Fibroblast of skin of right biceps (primary cell): ENCODE results near the gene UTP14C.
"Not testable (repeated sequence)": the region's sequence is repeated elsewhere in the genome, so short reads cannot be mapped to it uniquely, and the experiment has no call there.

Experiments
- DNase-seq: peaks from one replicate; pipeline ENCODE4 v3.0.0-alpha.2; 2013

Gene UTP14C, protein sequence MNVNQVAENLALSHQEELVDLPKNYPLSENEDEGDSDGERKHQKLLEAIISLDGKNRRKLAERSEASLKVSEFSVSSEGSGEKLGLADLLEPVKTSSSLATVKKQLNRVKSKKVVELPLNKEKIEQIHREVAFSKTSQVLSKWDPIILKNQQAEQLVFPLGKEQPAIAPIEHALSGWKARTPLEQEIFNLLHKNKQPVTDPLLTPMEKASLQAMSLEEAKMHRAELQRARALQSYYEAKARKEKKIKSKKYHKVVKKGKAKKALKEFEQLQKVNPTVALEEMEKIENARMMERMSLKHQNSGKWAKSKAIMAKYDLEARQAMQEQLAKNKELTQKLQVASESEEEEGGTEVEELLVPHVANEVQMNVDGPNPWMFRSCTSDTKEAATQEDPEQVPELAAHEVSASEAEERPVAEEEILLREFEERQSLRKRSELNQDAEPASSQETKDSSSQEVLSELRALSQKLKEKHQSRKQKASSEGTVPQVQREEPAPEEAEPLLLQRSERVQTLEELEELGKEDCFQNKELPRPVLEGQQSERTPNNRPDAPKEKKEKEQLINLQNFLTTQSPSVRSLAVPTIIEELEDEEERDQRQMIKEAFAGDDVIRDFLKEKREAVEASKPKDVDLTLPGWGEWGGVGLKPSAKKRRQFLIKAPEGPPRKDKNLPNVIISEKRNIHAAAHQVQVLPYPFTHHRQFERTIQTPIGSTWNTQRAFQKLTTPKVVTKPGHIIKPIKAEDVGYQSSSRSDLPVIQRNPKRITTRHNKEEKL

GRCh38 chr13:52024481-52024880, at the start of gene UTP14C:
UTP14C (plus strand) TSS chr13:52024691; CDS start chr13:52028805, 4,114 bp downstream.
- DNase-seq, result no peak

DNA sequence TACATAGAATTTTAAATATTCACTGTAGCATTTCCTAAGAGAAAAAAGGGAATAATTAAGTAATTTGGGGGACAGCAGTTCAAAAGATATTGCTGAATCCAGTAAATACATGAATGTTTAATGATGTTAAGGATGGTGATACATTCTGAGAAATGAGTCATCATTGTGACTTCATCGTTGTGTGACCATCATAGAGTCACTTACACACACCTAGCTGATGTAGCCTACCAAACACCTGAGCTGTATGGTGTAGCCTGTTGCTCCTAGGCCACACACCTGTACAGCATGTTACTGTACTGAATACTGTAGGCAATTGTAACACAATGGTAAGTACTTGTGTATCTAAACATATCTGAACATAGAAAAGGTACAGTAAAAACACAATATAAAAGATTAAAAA, 48.1 kb upstream of the UTP14C start:
- no peak for DNase-seq

DNA sequence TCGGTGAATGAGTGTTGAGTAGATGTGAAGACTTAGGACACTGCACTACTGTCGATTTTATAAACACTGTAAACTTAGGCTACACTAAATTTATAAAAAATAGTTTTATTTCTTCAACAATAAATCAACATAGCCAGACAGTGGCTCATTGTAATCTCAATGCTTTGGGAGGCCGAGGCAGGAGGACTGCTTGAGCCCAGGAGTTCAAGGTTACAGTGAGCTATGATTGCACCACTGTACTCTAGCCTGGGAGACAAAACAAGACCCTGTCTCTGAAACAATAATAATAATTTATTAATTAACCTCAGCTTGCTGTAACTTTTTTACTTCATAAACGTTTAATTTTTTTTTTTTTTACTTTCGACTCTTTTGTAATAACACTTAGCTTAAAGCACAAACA, 47.6 kb upstream of the UTP14C start:
- no peak for DNase-seq

GRCh38 chr13:51977625-51978024, 46.9 kb upstream of the UTP14C start:
- DNase-seq, result no peak

DNA sequence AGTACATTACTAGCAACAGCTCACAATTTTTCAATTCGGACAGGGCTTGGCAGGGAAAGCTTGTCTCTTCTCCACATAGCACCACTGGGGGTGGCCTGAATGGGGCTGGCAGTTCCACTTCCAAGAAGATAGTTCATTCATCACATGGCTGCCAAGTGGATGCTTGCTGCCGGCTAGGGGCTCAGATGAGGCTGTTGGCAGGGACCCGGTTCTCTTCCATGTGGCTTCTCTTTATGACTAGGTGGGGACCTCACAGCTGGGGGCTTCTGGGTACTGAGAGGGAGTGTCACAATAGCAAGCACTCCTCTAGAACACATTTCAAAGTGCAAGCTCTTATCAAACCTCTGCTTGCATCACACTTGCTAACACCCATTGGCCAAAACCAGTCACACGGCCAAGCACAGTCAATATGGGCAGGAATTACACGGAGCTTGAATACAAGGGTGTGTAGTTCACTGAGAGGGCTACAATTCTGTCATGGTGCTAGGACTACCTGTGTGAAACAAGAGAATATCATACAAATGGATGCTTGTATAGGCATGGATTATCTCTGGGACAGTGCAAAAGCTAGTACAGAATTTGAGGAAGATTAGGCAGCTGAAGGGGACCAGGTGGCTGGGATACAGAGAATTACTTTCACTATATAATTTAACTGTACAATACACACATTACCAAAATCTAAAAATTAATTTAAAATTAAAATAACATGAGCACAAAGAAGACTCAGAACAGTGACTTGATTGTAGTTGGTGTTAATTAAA, 45.5 kb upstream of the UTP14C start:
- DNase-seq, result no peak

- DNase-seq, result no peak
These were observed 43.6 kb upstream of the UTP14C start for GRCh38 chr13:51980908-51981307.

GRCh38 chr13:51981355-51981754, 43.1 kb upstream of the UTP14C start:
- DNase-seq, result peak; percentile 24

DNA sequence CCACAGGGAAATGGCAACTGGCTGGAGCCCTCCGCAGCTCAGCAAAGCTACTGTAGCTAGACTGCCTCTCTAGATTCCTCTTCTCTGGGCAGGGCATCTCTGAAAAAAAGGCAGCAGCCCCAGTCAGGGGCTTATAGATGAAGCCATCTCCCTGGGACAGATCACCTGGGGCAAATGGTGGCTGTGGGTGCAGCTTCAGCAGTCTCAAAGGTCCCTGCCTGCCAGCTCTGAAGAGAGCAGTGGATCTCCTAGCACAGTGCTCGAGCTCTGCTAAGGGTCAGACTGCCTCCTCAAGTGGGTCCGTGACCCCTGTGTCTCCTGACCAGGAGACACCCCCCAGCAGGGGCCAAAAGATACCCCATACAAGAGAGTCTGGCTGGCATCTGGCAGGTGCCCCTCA, 41.2 kb upstream of the UTP14C start:
- DNase-seq, result not testable (repeated sequence)

DNA sequence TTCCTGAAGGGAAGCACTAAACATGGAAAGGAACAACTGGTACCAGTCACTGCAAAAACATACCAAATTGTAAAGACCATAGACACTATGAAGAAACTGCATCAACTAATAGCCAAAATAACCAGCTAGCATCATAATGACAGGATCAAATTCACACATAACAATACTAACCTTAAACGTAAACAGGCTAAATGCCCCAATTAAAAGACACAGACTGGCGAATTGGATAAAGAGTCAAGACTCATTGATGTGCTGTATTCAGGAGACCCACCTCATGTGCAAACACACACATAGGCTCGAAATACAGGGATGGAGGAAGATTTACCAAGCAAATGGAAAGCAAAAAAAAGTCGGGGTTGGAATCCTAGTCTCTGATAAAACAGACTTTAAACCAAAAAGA, 39.6 kb upstream of the UTP14C start:
- DNase-seq, result not testable (repeated sequence)

- DNase-seq, result no peak
These were observed 35.4 kb upstream of the UTP14C start for GRCh38 chr13:51988988-51989618.

GRCh38 chr13:51993713-51994112, 30.8 kb upstream of the UTP14C start:
- no peak for DNase-seq

- no peak for DNase-seq
These were observed 28.6 kb upstream of the UTP14C start for GRCh38 chr13:51995677-51996551.

- no peak for DNase-seq
These were observed 27.9 kb upstream of the UTP14C start for GRCh38 chr13:51996641-51997040.

DNA sequence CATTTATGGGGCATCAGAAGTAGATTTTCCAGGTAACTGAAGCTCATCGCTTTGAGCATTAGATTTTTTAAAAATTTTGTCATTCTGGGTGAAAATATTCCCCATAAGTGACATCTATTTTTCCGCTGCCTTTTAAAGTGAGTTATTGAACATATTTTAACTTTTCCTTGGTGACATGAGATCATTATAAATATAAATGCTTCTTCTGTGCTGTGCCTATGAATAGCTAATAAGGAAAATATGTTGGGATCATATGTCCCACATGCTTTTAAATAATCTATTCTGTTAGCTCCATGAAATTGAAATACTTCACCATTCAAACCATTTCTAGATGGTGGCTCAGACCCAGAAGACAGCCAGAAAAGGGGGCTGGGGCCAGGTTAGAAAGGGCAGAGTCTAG, 27.3 kb upstream of the UTP14C start:
- DNase-seq, result no peak

GRCh38 chr13:51997641-51998330, 26.7 kb upstream of the UTP14C start:
- DNase-seq, result no peak

DNA sequence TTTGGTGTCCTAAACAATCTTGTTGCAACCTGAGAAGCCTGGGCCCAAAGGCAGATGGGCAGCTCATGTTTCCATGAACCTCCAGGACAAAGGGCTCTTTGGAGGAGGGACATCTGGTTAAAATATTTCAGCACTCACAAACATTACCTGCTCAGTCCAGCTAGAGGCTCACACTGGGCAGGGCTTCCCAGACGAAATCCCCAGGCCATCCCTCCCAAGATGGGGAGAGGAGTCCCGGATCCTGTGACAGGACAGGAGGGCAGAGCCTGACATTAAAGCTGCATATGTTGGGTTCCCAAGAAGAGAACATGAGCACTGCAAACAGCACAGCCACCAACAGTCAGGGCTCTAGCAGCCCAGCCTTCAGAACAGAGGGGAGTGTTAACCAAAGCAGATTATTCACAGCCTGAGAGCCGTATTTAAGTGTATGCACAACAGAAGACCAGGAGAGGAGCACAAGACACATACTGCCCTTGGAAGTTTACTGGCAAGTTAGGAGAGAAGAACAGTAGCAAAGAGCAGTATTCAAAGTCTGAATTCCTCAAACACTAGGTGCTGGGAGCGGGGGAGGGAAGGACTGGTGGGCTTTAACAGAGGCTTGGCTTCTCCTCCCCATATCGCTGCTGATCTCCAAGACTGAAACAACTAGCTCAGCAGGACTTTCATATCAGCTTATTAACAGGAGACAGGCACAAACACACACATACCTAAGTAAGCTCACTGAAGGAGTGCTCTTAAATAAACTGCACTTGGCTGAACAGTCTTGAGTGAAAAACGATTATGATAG, 25.6 kb upstream of the UTP14C start:
- DNase-seq, result no peak

GRCh38 chr13:51999510-51999911, 25.0 kb upstream of the UTP14C start:
- no peak for DNase-seq

GRCh38 chr13:51999921-52000320, 24.6 kb upstream of the UTP14C start:
- no peak for DNase-seq

- DNase-seq, result peak; percentile 39
These were observed 23.3 kb upstream of the UTP14C start for GRCh38 chr13:52001120-52001731.

DNA sequence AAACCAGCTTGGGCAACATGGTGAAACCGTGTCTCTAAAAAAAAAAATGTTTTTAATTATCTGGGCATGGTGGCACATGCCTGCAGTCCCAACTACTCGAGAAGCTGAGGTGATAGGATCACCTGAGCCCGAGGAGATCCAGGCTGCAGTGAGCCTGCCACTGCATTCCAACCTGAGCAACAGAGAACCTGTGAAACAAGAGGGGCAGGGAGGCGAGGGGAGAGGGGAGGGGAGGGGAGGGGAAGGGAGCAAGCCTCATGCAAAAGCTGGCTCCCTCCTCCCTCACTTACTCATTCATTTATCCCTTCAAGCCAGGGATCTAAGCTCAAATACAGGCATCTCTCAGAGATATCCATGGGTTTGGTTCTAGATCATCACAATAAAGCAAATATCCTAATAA, 22.1 kb upstream of the UTP14C start:
- DNase-seq, result no peak
